NCI-H2107 treated with DMSO at 0.1 percent for 48 hours (cell line): ENCODE results near the gene ALDH3B2.
"Not testable (repeated sequence)": the region's sequence is repeated elsewhere in the genome, so short reads cannot be mapped to it uniquely, and the experiment has no call there.

Experiments used
- DNase-seq: peaks from one replicate; lab custom pipeline; 2025; ENCODE audit not compliant: unreplicated experiment; lab: John Stamatoyannopoulos, UW

ALDH3B2 gene

DNA sequence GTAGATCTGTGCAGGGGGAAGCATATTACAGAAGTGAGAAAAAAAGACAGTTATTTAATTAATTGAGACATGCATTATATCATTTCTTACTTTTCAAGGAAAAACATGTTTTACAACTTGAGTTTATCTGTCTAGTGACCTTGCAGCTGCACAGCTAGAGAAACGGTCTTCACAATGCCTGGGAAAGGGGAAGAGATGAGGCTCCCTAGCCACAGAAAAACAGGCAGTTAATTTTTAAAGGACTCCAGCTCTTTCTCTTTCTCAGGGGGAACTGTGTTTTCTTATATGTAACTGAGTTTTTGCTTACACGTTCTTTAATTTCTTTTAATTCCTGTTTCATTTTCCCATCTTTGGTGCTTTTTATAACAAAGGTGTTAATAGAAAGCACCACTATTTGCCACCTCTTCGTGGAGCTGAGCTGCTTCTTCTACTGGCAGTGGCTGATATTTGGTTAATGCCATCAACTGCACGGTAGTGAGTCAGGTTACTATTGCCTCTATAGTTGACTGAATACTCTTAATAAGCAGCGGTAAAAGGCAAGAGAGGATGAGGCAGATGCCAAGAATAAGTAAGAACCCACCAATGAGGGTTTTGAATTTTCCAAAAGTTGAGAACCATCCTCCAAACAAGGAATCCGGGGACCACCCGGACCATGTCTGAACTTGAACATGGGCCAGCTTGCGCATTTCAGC lies 11.4 kb upstream of the ALDH3B2 start:
- not testable (repeated sequence) for DNase-seq

- not testable (repeated sequence) for DNase-seq
Observed at GRCh38 chr11:67682126-67683034, 8.0 kb upstream of the ALDH3B2 start.

DNA sequence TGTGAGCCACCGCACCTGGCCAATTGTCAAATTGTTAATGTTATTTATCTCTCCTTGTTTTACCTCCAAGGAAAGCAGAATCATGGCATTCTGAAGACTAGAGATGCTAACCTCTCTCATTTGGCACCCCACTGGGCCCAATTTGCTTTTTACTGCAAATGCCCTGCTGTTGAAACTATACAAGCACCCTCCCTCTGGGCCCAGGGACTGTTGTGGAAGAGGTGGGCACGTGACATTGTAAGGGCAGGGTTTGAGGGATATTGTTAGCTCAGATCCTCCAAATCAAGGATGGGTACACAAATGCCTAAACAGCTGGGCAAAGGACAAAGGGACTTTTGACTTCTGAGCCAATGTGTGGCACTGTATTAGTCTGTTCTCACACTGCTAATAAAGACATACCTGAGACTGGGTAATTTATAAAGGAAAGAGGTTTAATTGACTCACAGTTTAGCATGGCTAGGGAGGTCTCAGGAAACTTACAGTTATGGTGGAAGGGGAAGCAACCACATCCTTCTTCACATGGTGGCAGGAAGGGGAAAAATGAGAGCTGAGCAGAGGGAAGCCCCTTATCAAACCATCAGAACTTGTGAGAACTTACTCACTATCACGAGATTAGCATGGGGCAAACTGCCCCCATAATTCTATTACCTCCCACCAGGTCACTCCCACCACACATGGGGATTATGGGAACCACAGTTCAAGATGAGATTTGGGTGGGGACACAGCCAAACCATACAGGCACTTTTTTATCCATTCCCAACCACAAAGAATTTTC lies 6.5 kb upstream of the ALDH3B2 start:
- DNase-seq: no peak

GRCh38 chr11:67675058-67675747 lies 780 bp upstream of the ALDH3B2 start:
- no peak for DNase-seq

- no peak for DNase-seq
Observed at GRCh38 chr11:67673902-67674301, 521 bp downstream of the ALDH3B2 start.

GRCh38 chr11:67673358-67673757 lies 1.1 kb downstream of the ALDH3B2 start:
- no peak for DNase-seq

- no peak for DNase-seq
Observed at GRCh38 chr11:67671211-67671520, 3.3 kb downstream of the ALDH3B2 start.

- DNase-seq: no peak
Observed at GRCh38 chr11:67670316-67671210, 3.9 kb downstream of the ALDH3B2 start.

GRCh38 chr11:67668192-67668551 lies 6.3 kb downstream of the ALDH3B2 start:
- no peak for DNase-seq

- DNase-seq: no peak
Observed at GRCh38 chr11:67667490-67668191, 6.8 kb downstream of the ALDH3B2 start.

- no peak for DNase-seq
Observed at GRCh38 chr11:67666676-67667489, 7.5 kb downstream of the ALDH3B2 start.

DNA sequence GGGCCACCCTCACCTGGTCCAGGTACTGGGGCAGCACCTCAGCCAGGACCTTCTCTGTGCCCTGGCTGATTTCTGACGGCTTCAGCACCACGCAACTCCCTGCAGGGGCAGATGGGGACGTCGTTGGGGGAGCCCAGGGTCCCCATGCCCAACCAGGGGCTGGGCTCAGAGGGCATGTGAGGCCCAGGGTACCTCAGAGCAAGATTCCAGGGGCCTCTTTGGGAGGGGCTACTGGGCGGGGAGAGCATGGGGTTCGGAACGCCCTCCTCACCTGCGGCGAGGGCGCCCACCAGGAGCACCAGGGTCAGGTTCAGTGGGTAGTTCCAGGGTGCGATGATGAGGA lies 8.1 kb downstream of the ALDH3B2 start:
- no peak for DNase-seq

GRCh38 chr11:67665541-67666302 lies 8.7 kb downstream of the ALDH3B2 start:
- no peak for DNase-seq

DNA sequence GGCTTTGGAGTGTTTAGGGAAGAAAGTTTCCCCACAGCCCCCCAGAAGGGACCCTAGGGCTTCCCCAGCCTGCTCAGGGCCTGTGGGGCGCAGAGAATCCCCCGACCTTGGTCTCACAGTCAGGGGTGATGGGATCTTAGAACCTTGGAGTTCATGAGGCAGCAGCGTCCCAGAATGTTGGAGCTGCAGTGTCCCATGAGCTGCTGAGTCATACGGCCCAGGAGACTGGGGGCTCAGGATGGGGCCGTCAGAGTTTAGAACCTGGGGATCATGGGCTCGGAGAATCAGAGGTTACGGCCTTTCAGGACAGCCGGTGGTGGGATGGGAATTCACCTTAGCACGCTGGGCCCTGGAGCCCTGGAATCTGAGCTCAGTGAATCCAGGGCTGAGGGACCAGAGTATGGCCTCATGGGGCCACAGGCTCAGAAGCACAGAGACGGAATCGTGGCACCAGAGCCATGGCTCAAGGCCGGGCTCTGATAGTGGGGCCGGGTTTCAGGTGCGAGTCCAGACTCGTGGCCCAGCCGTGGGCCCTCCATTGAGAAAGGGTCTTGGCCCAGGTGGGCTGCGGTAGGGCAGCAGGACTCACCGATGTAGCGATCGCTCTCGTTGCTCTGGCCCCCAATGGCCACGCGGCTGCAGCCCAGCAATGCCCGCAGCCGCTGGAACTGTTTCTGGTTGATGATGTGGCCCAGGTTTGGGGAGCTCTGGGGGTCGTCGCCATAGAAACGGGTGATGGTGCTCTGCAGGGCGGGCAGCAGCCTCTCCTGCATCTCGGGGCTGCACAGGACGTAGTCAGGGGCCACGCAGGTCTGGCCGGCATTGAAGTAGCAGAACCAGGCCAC lies 9.5 kb downstream of the ALDH3B2 start:
- DNase-seq: no peak

- DNase-seq: no peak
Observed at GRCh38 chr11:67664213-67664585, 10.2 kb downstream of the ALDH3B2 start.

GRCh38 chr11:67663532-67664212 lies 10.8 kb downstream of the ALDH3B2 start:
- DNase-seq: no peak
